ENCODE results near the gene ERGIC1. TPM values are rescaled to one million over a fixed set of nuclear protein-coding genes. Genes with fewer than 3 reads are reported as not detected.

Gene ERGIC1
- polyA plus RNA-seq, 4 donors = 58.1 to 127 (median 94.1) TPM

DNA sequence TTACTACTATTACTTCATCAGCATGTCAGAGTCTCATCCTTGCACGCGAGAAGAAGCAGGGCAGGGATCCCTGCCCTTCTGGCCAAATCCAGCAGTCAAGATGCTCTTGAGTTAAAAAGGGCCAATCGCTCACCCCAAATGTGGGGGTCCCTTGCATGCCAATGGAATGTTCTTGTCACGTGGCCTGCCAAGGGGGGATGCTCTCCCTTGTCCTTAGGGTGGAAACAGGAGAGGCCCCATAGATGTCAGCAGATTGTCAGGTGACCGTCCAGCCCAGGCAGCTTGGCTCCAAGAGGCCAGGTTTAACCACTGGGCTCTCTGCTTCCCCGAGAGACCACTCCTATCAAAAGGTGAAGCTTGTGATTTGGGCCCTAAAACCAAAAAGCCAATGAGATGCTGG, 37.7 kb upstream of the ERGIC1 start:
- Histone ChIP-seq H3K27ac (ENCODE audit: low read depth in 1 of 3, low read length in 2 of 3) (peak overlapping the region in 1 of 3 donors; percentile 18), H3K4me1 (ENCODE audit: control insufficient read depth in 3 of 3, insufficient read depth in 2 of 3, low read depth in 1 of 3, low read length in 2 of 3) (peaks cover 0 to 6% (median 4%) of the 10 kb centered on the region in 3 donors), H3K4me3 (ENCODE audit: low read depth in 1 of 3, low read length in 3 of 3) (no peak overlapping the region), H3K9me3 (ENCODE audit: control insufficient read depth in 2 of 2, insufficient read depth in 1 of 2, low read depth in 1 of 2, low read length in 1 of 2) (peaks cover 0 to 7% of the 10 kb centered on the region in 2 donors), H3K27me3 (ENCODE audit: control insufficient read depth in 3 of 3, insufficient read depth in 3 of 3, low read length in 3 of 3) (no peaks in the 10 kb centered on the region), H3K36me3 (ENCODE audit: control insufficient read depth in 3 of 3, insufficient read depth in 2 of 3, low read depth in 1 of 3, low read length in 3 of 3) (no peaks in the 10 kb centered on the region)
- DNase-seq (no peak), FAIRE-seq (no peak)
- WGBS, 3 donors = 92 to 98% (median 94%) methylated on average over 6 of the region's 6 CpGs

DNA sequence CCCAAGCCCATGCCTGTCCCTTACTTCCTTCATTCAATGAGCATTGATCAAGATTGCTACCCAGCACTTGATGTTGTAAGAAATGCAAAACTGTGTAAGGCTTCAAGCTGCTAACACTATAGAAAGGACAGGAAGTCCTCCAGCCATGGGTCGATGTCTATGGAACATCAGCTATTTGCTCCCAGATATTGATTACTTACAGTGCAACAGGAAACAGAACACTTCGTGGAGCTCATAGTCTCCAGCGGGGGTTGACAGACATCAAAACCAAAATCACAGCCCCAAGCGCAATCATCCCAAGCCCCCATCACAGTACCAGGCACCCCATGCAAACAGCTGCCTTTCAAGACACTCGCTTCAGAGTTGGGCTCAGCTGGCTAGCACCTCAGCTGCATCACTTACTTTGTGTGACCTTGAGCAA, 36.3 kb upstream of the ERGIC1 start:
- H3K27me3 ChIP-seq (ENCODE audit: control insufficient read depth in 3 of 3, insufficient read depth in 3 of 3, low read length in 3 of 3) = no peaks in the 10 kb centered on the region
- no peak overlapping the region for H3K4me3 ChIP-seq (ENCODE audit: low read depth in 1 of 3, low read length in 3 of 3)
- no peaks in the 10 kb centered on the region for H3K36me3 ChIP-seq (ENCODE audit: control insufficient read depth in 3 of 3, insufficient read depth in 2 of 3, low read depth in 1 of 3, low read length in 3 of 3)
- DNase-seq = no peak
- peaks cover 0 to 6% (median 0%) of the 10 kb centered on the region in 3 donors for H3K4me1 ChIP-seq (ENCODE audit: control insufficient read depth in 3 of 3, insufficient read depth in 2 of 3, low read depth in 1 of 3, low read length in 2 of 3)
- whole genome bisulfite sequencing, 3 donors = 39 to 49% (median 44%) methylated on average over 5 of the region's 5 CpGs
- peaks cover 0 to 11% of the 10 kb centered on the region in 2 donors for H3K9me3 ChIP-seq (ENCODE audit: control insufficient read depth in 2 of 2, insufficient read depth in 1 of 2, low read depth in 1 of 2, low read length in 1 of 2)
- FAIRE-seq = no peak
- H3K27ac ChIP-seq (ENCODE audit: low read depth in 1 of 3, low read length in 2 of 3) = peak overlapping the region in 1 of 3 donors; percentile 79

GRCh38 chr5:172798422-172799215, 35.4 kb upstream of the ERGIC1 start:
- Histone ChIP-seq H3K27ac (ENCODE audit: low read depth in 1 of 3, low read length in 2 of 3) (peak overlapping the region in 1 of 3 donors; percentile 81), H3K36me3 (ENCODE audit: control insufficient read depth in 3 of 3, insufficient read depth in 2 of 3, low read depth in 1 of 3, low read length in 3 of 3) (no peaks in the 10 kb centered on the region), H3K4me1 (ENCODE audit: control insufficient read depth in 3 of 3, insufficient read depth in 2 of 3, low read depth in 1 of 3, low read length in 2 of 3) (peaks cover 0 to 6% (median 0%) of the 10 kb centered on the region in 3 donors), H3K4me3 (ENCODE audit: low read depth in 1 of 3, low read length in 3 of 3) (no peak overlapping the region), H3K27me3 (ENCODE audit: control insufficient read depth in 3 of 3, insufficient read depth in 3 of 3, low read length in 3 of 3) (no peaks in the 10 kb centered on the region), H3K9me3 (ENCODE audit: control insufficient read depth in 2 of 2, insufficient read depth in 1 of 2, low read depth in 1 of 2, low read length in 1 of 2) (peaks cover 0 to 11% of the 10 kb centered on the region in 2 donors)
- no peak for FAIRE-seq
- DNase-seq = no peak
- 76 to 88% (median 82%) methylated on average over 14 of the region's 14 CpGs for WGBS, 3 donors

DNA sequence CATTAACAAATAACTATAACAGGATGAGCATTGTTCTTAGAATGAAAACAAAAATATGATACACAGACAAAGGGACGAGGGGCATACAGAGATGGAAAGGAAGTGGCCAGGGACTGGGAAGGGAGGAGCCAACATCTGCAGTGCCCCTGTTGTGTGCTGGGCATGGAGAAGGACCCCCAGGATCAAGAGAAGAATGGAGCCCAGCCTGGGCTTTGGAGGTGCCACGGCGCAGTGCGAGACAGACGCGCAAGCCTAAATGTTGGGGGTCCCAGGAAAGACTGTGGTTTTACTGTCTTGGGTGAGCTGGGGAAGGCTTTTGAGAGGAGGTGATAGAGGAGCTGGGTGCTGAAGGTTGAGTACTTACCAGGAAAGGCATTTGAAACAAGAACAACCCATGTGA, 34.6 kb upstream of the ERGIC1 start:
- WGBS, 3 donors = 87 to 94% (median 93%) methylated on average over 6 of the region's 6 CpGs
- Histone ChIP-seq H3K27ac (ENCODE audit: low read depth in 1 of 3, low read length in 2 of 3) (peak overlapping the region in 1 of 3 donors; percentile 81), H3K36me3 (ENCODE audit: control insufficient read depth in 3 of 3, insufficient read depth in 2 of 3, low read depth in 1 of 3, low read length in 3 of 3) (no peaks in the 10 kb centered on the region), H3K27me3 (ENCODE audit: control insufficient read depth in 3 of 3, insufficient read depth in 3 of 3, low read length in 3 of 3) (no peaks in the 10 kb centered on the region), H3K4me1 (ENCODE audit: control insufficient read depth in 3 of 3, insufficient read depth in 2 of 3, low read depth in 1 of 3, low read length in 2 of 3) (peaks cover 0 to 6% (median 0%) of the 10 kb centered on the region in 3 donors), H3K9me3 (ENCODE audit: control insufficient read depth in 2 of 2, insufficient read depth in 1 of 2, low read depth in 1 of 2, low read length in 1 of 2) (peaks cover 0 to 5% of the 10 kb centered on the region in 2 donors), H3K4me3 (ENCODE audit: low read depth in 1 of 3, low read length in 3 of 3) (no peak overlapping the region)
- DNase-seq (no peak), FAIRE-seq (no peak)

DNA sequence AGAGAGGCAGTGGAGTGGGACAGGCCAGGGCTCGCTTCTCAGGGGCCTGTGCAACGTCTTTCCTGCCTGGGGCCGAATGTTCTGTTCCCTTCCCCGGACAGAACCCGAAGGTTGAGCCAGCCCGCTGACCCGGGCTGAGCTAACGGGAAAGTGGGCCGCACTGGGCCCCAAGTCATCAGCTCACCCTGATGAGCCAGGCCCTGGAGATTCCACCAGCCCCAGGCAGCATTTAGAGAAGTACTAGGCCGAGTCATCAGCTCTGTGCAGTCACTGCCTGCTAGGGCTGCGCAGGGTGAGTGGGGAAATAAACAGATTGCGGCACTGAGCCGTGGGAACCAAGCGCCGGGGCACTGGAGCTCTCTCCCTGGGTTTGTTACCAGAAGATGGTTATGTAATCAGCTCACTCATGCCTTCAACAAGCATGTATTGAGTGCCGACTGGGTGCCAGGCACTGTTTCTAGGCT, 33.9 kb upstream of the ERGIC1 start:
- peaks cover 0 to 4% of the 10 kb centered on the region in 2 donors for H3K9me3 ChIP-seq (ENCODE audit: control insufficient read depth in 2 of 2, insufficient read depth in 1 of 2, low read depth in 1 of 2, low read length in 1 of 2)
- no peaks in the 10 kb centered on the region for H3K27me3 ChIP-seq (ENCODE audit: control insufficient read depth in 3 of 3, insufficient read depth in 3 of 3, low read length in 3 of 3)
- H3K27ac ChIP-seq (ENCODE audit: low read depth in 1 of 3, low read length in 2 of 3) = peak overlapping the region in 1 of 3 donors; percentile 81
- WGBS, 3 donors = 84 to 86% (median 86%) methylated on average over 16 of the region's 16 CpGs
- no peak overlapping the region for H3K4me3 ChIP-seq (ENCODE audit: low read depth in 1 of 3, low read length in 3 of 3)
- FAIRE-seq (no peak), DNase-seq (no peak)
- no peaks in the 10 kb centered on the region for H3K36me3 ChIP-seq (ENCODE audit: control insufficient read depth in 3 of 3, insufficient read depth in 2 of 3, low read depth in 1 of 3, low read length in 3 of 3)
- peaks cover 0 to 6% (median 0%) of the 10 kb centered on the region in 3 donors for H3K4me1 ChIP-seq (ENCODE audit: control insufficient read depth in 3 of 3, insufficient read depth in 2 of 3, low read depth in 1 of 3, low read length in 2 of 3)

- Histone ChIP-seq H3K9me3 (ENCODE audit: control insufficient read depth in 2 of 2, insufficient read depth in 1 of 2, low read depth in 1 of 2, low read length in 1 of 2) (peaks cover 0 to 4% of the 10 kb centered on the region in 2 donors), H3K4me1 (ENCODE audit: control insufficient read depth in 3 of 3, insufficient read depth in 2 of 3, low read depth in 1 of 3, low read length in 2 of 3) (peaks cover 0 to 6% (median 0%) of the 10 kb centered on the region in 3 donors), H3K27me3 (ENCODE audit: control insufficient read depth in 3 of 3, insufficient read depth in 3 of 3, low read length in 3 of 3) (no peaks in the 10 kb centered on the region), H3K36me3 (ENCODE audit: control insufficient read depth in 3 of 3, insufficient read depth in 2 of 3, low read depth in 1 of 3, low read length in 3 of 3) (no peaks in the 10 kb centered on the region), H3K4me3 (ENCODE audit: low read depth in 1 of 3, low read length in 3 of 3) (no peak overlapping the region), H3K27ac (ENCODE audit: low read depth in 1 of 3, low read length in 2 of 3) (peak overlapping the region in 1 of 3 donors; percentile 55)
- FAIRE-seq = no peak
- peak in 1 of 2 donors; percentile 41 for DNase-seq
- 76 to 86% (median 80%) methylated on average over 4 of the region's 4 CpGs for WGBS, 3 donors
Measured at GRCh38 chr5:172801179-172801671, 32.8 kb upstream of the ERGIC1 start.

- no peaks in the 10 kb centered on the region for H3K27me3 ChIP-seq (ENCODE audit: control insufficient read depth in 3 of 3, insufficient read depth in 3 of 3, low read length in 3 of 3)
- no peak overlapping the region for H3K27ac ChIP-seq (ENCODE audit: low read depth in 1 of 3, low read length in 2 of 3)
Measured at GRCh38 chr5:172802112-172802511, 31.9 kb upstream of the ERGIC1 start.

DNA sequence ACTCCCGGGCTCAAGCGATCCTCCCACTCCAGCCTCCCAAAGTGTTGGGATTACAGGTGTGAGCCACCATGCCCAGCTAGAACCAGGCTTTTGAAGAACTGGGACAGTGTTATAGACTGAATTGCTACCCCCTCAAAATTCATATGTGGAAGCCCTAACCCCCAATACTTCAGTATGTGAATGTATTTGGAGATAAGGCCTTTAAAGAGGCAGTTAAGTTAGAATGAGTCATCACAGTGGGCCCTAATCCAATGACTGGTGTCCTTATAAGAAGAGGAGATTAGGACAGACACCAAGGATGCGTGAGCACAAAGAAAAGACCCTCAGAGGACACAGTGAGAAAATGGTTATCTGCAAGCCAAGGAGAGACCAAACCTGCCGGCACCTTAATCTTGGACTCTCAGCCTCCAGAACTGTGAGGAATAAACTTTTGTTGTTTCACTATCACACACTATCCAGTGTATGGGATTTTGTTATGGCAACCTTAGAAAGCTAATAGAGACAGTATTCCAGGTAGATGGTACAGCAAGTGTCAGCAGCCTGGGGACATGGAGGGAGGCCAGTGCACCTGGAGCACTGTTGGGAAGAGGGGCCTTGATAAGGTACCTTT, 31.4 kb upstream of the ERGIC1 start:
- WGBS, 3 donors = 84 to 90% (median 86%) methylated on average over 4 of the region's 4 CpGs

More at GRCh38 chr5:172802112-172802511, 31.9 kb upstream of the ERGIC1 start:
- DNase-seq (no peak), FAIRE-seq (no peak)
- no peak overlapping the region for H3K4me3 ChIP-seq (ENCODE audit: low read depth in 1 of 3, low read length in 3 of 3)
- H3K9me3 ChIP-seq (ENCODE audit: control insufficient read depth in 2 of 2, insufficient read depth in 1 of 2, low read depth in 1 of 2, low read length in 1 of 2) = peaks cover 0 to 4% of the 10 kb centered on the region in 2 donors
- peaks cover 0 to 6% (median 5%) of the 10 kb centered on the region in 3 donors for H3K4me1 ChIP-seq (ENCODE audit: control insufficient read depth in 3 of 3, insufficient read depth in 2 of 3, low read depth in 1 of 3, low read length in 2 of 3)
- H3K36me3 ChIP-seq (ENCODE audit: control insufficient read depth in 3 of 3, insufficient read depth in 2 of 3, low read depth in 1 of 3, low read length in 3 of 3) = no peaks in the 10 kb centered on the region
- WGBS, 3 donors = 89 to 96% (median 92%) methylated on average over 2 of the region's 2 CpGs

More for the DNA sequence above, 31.4 kb upstream of the ERGIC1 start:
- DNase-seq = no peak
- peaks cover 0 to 4% of the 10 kb centered on the region in 2 donors for H3K9me3 ChIP-seq (ENCODE audit: control insufficient read depth in 2 of 2, insufficient read depth in 1 of 2, low read depth in 1 of 2, low read length in 1 of 2)
- no peak overlapping the region for H3K4me3 ChIP-seq (ENCODE audit: low read depth in 1 of 3, low read length in 3 of 3)
- FAIRE-seq = no peak
- H3K4me1 ChIP-seq (ENCODE audit: control insufficient read depth in 3 of 3, insufficient read depth in 2 of 3, low read depth in 1 of 3, low read length in 2 of 3) = peaks cover 0 to 6% (median 5%) of the 10 kb centered on the region in 3 donors
- no peaks in the 10 kb centered on the region for H3K36me3 ChIP-seq (ENCODE audit: control insufficient read depth in 3 of 3, insufficient read depth in 2 of 3, low read depth in 1 of 3, low read length in 3 of 3)
- H3K27me3 ChIP-seq (ENCODE audit: control insufficient read depth in 3 of 3, insufficient read depth in 3 of 3, low read length in 3 of 3) = no peaks in the 10 kb centered on the region
- H3K27ac ChIP-seq (ENCODE audit: low read depth in 1 of 3, low read length in 2 of 3) = no peak overlapping the region

Measured in small intestine (tissue), 7 donors.